ENCODE data around the gene FNDC8.
"Not testable (repeated sequence)": the region's sequence is repeated elsewhere in the genome, so short reads cannot be mapped to it uniquely, and the experiment has no call there.

The FNDC8 gene

DNA sequence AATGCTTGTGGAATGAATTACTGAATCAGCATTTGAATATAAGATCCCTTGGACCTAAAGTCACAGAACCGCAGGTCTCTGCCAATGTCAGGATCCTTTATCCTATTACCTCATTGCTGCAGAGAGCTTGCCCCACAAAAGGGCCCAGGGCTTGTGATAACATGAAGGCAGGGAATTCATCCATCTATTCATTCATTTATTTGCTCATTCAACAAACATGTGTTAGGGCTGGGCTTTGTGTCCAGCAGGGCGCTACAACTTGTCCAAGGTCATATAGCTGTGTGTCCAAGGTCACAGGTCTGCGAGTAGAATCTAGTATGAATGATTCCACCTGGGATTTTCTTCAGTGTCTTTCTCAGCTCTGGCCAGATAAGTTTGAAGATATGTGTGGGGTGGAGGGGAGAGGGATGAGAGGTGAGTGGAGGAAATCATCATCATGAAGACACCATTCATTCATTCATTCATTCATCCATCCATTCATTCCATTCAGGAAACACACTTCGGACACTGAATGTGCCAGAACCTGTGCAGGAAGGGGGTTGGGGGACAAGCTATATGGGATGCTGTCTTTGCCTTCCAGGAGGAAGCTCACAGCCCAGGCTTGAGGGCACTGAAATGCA lies 24.9 kb downstream of the FNDC8 start:
- no peak for DNase-seq

DNA sequence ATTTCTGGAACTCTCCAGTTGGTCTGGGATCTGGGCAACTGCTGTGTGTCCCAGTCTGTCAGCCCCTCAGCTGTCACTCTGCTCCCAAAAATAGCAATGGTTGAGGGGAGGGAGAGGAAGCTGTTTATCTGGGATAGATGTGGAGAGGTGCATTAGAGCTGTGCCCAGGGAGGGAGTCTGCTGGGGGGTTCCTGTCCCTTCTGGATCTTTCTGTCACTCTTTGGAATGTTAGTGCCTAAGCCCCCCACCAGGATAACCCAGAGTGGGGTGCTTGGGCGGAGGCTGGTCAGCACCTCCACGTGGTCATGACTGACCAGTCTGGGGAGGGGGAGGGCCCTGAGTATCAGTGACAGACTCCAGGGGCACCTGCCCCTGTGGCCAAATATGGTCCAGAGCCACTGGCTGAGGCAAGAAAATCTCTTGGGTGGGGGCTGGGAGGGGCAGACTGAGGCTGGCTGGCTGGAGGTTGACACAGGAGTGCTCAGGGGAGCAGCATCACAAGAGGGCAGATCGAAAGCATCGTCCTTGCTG lies 26.0 kb downstream of the FNDC8 start, which contains the start of gene UNC45B:
Gene UNC45B, plus strand, starts transcription at position 443 of the 531 bp plus-strand sequence. CDS start 447 bp downstream, outside the sequence.
- no peak for DNase-seq

DNA sequence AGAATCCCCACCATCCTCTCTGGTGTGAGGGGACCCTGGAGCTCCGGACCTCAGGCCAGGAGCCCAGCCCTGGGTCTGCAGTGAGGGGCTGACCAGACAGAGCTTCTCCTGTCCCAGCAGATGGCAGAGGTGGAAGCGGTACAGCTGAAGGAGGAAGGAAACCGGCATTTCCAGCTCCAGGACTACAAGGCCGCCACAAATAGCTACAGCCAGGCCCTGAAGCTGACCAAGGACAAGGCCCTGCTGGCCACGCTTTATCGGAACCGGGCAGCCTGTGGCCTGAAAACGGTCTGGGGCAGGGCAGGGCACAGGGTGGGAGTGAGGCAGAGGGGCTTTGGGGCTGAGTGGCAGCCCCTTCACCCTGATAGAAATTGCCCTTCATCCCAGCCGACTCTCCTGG lies 26.7 kb downstream of the FNDC8 start:
- DNase-seq: no peak

DNA sequence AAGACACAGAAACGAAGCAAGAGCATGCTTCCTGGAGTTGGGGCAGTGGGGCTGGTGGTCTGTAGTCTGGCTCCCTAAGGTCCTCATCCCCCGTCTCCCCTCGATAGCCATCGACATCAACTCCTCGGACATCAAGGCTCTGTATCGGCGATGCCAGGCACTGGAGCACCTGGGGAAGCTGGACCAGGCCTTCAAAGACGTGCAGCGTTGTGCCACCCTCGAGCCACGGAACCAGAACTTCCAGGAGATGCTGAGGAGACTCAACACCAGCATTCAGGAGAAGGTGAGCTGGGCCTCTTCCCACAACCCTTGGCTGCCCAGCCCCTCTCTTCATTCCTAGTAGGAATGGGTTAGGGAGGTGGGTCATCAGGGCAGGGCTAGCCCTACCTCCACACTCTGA lies 28.5 kb downstream of the FNDC8 start:
- no peak for DNase-seq

DNA sequence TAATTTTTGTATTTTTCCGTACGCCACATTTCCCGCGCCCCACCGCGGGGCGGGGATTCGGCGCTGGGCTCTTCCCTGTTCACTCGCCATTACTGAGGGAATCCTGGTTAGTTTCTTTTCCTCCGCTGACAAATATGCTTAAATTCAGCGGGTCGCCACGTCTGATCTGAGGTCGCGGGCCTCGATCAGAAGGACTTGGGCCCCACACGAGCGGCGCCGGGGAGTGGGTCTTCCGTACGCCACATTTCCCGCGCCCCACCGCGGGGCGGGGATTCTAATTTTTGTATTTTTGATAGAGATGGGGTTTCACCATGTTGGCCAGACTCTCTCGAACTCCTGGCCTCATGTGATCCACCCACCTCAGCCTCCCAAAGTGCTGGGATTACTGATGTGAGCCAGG lies 29.7 kb downstream of the FNDC8 start:
- not testable (repeated sequence) for DNase-seq

DNA sequence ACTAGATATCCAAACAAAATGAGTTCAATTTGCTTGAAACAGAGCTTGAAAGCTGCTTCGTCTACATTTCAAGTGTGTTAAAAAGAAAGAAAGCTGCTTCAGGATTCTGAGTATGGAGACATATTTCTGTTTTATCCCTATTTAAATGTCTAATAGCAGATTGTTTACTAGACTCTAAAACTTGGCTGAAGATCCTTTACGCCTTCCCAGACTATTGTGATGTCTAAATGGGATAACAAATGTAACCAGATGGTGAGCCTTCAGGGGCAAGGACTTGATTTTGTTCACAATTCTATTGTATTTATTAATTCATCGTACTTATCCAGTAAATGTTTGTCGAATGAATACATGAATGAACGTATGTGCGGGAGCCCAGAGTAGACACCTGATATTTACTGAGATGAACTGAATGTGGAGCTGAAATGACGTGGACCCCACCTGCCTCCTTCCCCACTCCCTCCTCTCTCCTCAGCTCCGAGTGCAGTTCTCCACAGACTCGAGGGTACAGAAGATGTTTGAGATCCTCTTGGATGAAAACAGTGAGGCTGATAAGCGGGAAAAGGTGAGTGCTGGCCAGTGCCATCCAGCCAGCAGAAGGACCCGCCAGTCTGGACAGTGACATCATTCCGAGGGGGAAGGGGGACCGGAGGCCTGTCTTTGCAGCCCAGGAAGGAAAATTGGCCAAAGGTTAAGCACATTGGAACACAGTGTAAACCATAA lies 31.2 kb downstream of the FNDC8 start:
- no peak for DNase-seq

DNA sequence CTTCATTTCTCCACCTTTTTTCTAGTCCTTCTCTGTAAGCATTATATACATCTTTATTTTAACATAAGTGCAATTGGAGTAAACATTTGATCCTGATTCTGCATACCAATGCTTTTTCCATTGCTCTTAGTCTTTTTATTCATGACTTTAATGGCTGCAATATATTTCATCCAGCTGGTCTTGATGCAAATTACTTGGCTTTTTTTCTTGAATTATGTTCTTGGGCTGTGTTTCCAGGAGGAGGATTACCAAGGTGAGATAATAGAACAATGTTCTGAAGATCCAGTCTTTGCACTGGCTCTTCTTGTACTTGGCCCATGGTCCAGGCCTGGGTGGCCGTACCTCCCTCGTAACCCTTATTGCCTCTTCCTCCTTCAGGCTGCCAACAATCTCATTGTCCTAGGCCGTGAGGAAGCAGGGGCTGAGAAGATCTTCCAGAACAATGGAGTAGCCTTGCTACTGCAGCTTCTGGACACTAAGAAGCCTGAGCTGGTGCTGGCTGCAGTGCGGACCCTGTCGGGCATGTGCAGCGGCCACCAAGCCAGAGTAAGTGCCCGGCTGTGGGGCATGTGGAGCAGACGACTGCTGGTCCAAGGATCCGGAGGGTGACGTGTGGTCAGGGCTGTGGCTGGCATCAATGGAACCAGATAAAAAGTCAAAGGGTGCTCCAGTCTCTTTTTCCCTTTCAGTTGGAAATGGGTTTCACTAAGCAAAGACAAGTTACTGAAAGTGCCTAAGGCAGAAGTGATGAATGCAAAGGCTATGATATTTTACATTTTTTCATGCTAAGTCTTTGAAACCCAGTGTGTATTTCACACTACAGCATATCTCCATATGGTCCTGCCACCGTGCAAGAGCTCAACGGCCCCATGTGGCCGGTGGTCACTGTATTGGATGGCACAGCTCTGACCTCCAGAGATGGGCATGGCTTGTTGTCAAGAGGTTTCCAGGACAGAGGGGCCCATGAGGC lies 33.1 kb downstream of the FNDC8 start:
- no peak for DNase-seq

DNA sequence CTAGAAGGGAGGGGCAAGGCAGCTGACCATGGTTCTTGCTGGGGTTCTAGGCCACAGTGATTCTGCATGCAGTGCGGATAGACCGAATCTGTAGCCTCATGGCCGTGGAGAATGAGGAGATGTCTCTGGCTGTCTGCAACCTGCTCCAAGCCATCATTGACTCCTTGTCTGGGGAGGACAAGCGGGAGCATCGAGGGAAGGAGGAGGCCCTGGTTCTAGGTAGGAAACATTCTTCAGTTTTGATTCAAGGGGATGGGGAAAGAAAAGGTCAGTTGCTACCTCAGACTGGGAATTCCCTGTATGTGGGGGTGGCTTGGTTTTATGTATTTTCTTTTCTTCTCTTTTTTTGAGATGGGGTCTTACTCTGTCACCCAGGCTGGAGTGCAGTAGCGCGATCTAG lies 33.8 kb downstream of the FNDC8 start:
- DNase-seq: no peak

DNA sequence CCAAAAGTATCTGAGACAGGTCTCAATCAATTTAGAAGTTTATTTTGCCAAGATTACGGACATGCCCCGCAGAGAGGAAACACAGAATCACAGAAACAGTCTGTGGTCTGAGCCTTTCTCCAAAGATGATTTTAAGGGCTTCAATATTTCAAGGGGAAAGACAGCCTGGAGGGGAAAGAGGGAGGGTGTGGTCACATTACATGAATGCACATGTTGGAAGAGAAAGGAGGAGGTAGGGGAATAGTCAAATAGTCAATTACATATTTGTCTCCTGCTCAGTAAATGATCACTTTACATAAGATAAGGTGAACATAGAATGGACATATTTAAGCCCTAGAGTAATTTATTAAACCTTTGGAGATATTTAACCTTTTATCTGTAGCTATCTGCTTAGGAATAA lies 38.5 kb downstream of the FNDC8 start:
- DNase-seq: no peak

DNA sequence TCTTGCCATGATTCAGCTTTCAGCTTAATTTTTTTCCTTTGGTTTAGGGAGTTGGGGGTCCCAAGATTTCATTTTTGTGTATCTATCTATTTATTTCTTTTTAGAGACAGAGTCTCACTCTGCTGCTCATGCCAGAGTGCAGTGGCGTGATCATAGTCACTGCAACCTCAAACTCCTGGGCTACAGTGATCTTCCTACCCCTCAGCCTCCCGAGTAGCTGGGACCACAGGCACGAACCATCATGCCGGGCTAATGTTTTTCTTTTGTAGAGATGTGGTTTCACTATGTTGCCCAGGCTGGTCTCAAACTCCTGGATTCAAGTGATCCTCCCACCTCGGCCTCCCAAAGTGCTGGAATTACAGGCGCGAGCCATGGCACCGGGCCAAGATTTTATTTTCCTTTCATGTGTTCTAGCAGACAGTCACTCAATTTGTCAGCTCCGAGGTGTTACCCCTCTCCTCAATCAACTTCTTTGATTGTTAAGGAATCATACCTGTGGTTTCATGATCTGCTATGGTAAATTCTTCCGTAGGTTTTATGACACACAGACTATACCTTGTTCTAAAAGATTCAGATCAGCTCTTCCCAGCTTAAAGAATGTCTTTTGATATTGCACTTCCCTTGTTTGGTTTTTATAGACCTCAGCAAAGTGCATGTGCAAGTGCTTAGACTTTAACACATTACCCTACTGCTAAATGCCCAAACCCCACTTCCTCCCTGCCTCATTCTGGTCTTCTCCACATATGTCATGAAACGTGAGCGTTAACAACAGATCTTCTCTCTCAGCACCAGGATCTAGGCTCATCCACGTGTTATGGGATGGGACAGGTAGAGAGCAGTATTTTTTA lies 39.2 kb downstream of the FNDC8 start:
- no peak for DNase-seq

DNA sequence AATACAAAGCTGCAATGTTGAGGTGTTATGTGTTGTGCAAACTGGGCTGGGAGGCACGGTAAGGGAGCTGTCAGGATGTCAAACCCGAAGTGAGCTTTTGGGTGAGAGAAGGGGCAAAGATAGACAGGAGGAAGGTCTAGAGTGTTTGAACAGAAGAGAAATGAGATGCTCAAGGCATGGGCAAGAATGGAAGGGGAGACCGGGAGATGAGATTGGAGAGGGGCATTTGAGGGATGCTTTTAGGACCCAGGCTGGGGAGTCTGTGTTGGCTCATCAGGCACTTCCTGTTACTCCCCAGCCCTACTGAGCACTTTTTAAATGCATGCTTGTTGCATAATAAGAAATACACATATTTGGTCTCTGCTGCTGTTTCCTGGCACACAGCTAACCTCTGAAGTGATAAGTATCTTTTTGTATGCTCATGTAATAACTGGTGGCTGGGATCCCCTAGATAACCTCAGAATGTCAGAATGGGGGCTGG lies 39.9 kb downstream of the FNDC8 start:
- DNase-seq: no peak

DNA sequence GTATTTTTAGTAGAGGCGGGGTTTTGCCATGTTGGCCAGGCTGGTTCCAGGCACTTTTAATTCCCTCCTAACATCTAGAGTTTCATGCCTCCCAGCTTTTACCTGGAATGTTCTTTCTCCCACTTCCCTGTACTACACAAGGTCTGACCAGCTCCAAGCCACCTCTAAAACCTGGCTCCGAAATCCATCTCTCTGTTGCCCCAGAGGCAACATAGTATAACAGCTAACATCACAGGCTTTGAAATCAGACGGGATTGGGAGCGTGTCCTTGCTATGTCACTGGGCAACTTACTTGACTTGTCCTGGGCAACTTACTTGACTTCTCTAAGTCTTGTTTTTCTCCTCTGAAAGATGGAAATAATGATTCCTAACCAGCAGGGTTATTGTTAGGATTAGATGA lies 41.3 kb downstream of the FNDC8 start:
- DNase-seq: no peak

DNA sequence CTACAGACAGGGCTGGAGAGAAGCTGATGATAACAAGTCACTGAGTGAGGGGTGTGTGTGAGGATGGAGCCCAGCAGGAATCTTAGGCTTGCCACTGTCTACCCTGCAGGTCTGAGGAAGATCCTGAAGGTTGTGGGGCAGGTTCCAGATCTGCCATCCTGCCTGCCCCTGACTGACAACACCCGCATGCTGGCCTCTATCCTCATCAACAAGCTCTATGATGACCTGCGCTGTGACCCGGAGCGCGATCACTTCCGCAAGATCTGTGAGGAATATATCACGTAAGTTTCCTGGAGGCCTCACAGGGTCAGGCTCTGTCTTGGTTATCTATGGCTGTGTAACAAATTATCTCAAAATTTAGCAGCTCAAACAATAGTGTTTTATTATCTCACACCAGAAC lies 42.5 kb downstream of the FNDC8 start:
- DNase-seq: no peak

DNA sequence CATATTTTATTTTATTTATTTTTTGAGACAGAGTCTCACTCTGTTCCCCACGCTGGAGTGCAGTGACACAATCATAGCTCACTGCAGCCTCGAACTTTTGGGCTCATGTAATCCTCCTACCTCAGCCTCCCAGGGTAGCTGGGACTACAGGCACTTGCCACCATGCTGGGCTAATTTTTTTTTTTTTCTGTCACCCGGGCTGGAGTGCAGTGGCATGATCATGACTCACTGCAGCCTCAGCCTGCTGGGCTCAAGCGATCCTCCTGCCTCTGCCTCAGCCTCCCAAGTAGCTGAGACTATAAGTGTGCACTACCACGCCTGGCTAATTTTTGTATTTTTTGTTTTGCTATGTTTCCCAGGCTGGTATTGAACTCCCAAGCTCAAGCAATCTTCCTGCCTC lies 43.3 kb downstream of the FNDC8 start:
- DNase-seq: no peak

DNA sequence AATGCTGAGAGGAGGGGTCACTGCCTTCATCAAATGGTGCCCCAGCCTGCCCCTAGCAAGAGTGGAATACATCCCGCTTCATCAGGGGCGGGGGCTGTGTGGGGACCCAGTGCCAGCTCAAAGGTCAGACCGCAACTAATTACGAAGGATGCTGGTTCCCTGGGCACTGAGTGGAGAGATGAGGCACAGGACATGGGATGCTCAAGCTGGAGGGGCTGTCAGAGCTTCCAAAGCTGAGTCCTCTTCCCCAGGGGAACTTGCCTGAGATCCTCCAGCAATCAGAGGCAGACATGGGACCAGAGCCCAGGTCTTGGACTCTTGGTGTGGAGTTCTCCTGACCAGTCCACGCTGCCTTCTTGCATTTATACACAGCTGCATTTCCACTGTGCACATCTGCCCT lies 45.1 kb downstream of the FNDC8 start:
- DNase-seq: no peak

DNA sequence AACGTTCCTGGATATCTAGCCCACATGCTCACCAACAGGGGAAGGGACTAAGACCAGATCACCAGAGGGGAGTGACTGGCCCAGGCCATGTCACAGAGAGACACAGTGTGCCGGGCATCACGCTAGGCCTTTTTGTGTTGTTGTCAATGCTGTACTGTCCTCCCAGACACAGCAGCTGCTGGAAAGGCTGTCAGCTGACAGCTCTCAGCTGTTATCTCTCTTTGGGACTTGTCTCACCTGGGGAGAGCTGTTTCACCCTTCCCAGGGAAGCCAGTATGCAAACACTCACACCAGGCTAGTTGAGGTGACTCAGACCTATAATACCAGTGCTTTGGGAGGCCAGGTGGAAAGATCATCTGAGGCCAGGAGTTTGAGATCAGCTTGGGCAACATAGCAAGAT lies 45.6 kb downstream of the FNDC8 start:
- DNase-seq: no peak

DNA sequence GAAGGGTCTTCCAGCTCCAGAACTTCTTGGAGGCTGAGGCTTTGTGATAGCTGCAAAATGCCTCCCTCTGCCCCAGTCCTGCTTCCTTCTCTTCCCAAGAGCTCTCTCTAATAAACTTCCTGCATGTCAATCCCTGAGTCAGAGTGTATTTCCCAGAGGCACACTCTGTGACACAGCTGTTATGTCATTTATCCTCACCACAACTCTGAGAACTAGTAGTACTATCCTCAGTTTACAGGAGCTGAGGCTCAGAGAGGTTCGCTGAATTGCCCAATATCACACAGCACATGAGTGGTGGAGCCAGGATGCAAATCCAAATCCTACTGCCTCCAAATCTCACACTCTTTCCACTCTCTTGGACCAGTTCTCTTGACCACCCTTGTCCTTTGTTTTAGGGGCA lies 46.3 kb downstream of the FNDC8 start:
- DNase-seq: no peak

DNA sequence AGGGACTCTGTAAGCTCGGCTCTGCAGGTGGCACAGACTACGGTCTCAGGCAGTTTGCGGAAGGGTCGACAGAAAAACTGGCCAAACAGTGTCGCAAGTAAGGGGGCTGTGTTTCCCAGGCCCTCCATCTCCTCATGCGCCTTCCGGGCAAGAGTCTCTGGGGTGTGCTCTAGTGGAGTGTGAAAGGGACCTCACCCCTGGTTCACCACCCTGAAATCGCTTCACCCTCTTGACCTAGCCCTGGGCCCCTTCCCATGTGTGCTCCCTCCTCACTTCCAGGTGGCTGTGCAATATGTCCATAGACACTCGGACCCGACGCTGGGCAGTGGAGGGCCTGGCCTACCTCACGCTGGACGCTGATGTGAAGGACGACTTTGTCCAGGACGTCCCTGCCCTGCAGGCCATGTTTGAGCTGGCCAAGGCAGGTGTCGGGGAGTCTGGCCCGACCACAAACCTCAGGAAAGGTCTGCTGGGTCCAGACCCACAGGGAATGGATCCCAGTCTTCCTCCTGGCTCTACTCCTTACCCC lies 48.5 kb downstream of the FNDC8 start:
- DNase-seq: no peak

DNA sequence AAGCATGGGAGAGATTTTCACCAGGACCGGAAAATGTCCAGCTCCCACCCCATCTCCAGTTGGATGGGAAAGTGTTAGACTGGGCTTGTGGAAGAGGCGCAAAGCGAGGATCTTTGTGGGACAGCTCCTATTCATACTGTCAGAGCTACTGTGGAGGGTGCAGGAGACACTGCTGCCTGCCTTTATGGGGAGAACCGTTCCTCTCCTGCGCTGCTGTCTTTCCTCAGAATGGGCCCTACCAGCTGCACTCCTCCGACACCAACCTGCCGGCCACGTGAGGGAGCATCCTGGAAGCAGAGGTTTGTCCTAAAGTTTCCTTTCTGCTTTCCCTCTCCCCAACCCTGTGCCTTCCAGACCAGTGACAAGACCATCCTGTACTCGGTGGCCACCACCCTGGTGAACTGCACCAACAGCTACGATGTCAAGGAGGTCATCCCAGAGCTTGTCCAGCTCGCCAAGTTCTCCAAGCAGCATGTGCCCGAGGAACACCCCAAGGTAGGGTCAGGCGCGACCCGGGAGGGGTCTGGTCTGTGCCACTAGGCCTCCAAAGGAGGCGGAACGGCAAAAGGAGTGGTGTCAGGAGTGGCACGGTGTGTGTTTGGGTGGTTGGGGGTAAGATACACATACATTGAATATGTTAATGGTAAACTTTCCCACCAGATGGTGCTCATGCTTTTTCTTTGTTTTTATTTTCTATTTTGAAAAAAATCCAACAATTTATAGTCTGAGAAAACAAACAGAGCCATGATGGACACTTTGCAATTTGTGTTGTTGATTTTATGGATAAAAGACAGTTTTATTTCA lies 49.8 kb downstream of the FNDC8 start:
- DNase-seq: no peak

DNA sequence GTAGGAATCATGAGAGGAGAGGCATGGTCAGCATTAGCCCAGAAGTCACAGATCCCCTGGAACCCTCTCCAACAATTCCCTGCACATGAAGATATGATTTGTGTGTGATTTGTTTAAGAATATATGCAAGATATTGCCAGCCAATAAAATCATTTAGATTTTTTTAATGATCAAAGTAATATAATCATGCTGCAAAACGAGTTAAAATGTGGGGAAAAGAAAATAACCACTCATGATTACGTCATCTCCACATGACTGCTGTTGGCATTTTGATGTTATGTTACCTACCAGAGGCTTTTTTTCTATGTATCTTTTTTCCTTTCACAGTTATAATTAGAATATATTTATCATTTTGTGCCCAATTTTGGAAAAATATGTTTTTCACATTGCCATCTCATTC lies 50.4 kb downstream of the FNDC8 start:
- DNase-seq: no peak

DNA sequence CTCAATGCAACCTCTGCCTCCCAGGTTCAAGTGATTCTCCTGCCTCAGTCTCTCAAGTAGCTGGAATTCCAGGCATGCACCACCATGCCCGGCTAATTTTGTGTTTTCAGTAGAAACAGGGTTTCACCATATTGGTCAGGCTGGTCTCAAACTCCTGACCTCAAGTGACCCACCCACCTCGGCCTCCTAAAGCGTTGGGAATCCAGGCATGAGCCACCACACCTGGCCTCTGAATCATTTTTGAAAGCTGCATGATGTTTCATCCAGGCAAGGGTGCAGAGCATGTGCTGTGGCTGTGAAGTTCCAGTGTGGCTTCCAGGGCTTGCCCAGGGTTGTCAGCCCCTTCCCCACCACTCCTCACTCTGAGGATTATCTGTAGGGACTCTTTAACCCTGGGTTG lies 50.9 kb downstream of the FNDC8 start:
- DNase-seq: not testable (repeated sequence)
